Fibroblast of skin of back (primary cell): ENCODE results near the gene DPY19L2.
"Not testable (repeated sequence)": the region's sequence is repeated elsewhere in the genome, so short reads cannot be mapped to it uniquely, and the experiment has no call there.

Source experiments
- DNase-seq: peaks from one replicate; pipeline ENCODE4 v3.0.0-alpha.2; 2013

The DPY19L2 gene

DNA sequence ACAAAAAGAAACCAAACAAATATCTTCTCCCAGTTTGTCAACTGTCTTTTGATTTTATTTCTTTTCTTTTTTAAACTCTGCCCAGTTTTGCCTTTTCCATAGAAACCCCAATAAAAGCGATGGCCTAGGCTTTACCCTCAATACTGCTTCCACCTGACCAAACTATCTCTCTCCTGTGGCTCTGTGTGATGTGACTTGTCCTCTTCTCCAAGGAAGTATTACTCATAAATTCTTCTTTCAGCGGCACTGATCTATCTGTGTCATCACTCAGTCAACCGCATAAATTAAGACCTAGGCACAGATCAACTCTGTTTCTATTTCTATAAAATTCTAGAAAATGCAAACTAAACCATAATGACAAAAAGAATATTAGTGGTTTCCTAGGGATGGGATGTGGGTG, 9.8 kb downstream of the DPY19L2 start:
- DNase-seq = not testable (repeated sequence)

DNA sequence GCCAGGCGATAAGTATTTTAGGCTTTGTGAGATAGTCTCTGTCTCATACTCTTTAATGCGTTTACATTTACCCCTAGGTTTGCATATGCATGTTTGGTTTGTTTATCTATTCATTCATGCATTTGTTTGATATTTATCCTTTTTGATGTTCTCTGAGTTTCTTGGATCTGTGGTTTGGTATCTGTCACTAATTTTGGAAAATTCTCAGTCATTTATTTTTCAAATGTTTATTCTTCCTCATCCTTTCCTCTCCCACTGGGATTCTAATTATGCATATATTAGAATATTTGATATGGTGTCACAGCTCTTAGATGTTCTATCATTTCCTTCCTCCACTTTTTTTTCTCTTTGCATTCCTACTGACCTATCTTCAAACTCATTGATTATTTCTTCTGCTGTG, 11.9 kb downstream of the DPY19L2 start:
- DNase-seq = not testable (repeated sequence)

DNA sequence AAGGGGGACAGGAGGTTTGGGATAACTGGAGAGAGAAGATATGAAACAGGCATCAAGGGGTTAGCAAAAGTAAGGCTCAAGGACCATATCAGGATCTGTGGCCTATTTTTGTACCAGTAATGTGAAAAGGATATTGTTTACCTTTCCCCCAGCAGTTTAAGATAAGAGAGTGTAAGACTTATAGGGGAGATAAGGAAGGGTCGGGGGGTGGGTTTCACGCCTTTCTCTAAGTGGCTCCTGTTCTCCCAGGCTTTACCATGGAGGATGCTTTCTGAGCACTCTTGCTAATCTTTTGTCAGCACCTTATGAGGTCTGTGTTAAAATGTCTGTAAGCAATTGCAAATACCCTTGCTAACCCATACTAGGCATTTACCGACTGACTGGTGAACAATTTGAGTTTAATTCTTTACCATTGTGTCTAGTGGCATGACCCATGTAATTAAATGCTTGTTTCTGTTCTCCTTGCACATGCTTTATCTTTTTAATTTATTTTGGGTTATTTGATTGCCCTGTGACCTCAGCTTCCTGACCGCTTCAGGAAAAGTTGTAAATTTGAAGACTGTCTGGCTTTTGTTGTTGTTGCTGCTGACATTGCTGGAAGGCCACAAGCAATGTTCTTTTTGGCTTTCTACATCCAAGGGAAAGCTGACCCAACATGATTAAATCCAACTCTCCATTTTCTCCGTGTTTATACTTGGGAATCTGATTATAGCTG, 12.6 kb downstream of the DPY19L2 start:
- DNase-seq = not testable (repeated sequence)

- not testable (repeated sequence) for DNase-seq
Observed at GRCh38 chr12:63654481-63654880, 13.8 kb downstream of the DPY19L2 start.

DNA sequence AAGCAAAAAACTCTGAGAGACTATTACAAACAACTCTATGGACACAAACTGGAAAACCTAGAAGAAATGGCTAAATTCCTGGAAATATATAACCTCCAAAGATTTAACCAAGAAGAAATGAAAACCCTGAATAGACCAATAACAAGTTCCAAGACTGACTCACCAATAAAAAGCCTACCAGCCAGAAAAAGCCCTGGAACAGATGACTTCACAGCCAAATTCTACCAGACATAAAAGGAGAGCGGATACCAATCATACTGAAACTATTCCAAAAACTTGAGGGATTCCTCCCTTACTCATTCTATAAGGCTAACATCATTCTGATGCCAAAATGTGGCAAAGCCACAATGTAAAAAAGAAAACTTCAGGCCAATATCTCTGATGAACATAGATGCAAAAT, 18.8 kb downstream of the DPY19L2 start:
- peak; percentile 92 for DNase-seq

- DNase-seq = peak; percentile 7
Observed at GRCh38 chr12:63643381-63644140, 24.7 kb downstream of the DPY19L2 start.

GRCh38 chr12:63624258-63624657, 44.0 kb downstream of the DPY19L2 start:
- DNase-seq = not testable (repeated sequence)

- not testable (repeated sequence) for DNase-seq
Observed at GRCh38 chr12:63615544-63615943, 52.7 kb downstream of the DPY19L2 start.

- DNase-seq = not testable (repeated sequence)
Observed at GRCh38 chr12:63611285-63611684, 57.0 kb downstream of the DPY19L2 start.

- not testable (repeated sequence) for DNase-seq
Observed at GRCh38 chr12:63609281-63609680, 59.0 kb downstream of the DPY19L2 start.

DNA sequence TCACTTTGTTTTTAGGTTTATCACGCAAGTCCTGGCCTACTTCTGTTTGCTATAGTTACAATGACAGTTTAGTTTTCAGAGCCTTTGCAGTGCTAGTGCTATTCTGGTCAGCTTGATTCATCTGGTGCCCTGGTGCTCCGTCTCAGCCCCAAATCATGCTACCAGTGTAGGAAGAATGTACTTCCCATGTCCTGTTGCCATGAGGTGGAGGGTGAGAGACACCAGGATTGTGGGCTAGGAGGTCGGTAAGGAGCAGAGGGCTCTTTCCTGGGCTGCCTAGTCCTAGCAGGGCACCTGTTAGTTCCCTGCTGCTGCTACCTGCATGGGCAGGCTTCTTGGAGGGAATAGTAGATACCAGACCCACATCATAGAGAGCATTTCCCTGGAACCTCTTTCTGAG, 63.3 kb downstream of the DPY19L2 start:
- not testable (repeated sequence) for DNase-seq

GRCh38 chr12:63594828-63595227, 73.5 kb downstream of the DPY19L2 start:
- not testable (repeated sequence) for DNase-seq

GRCh38 chr12:63584426-63584825, 83.9 kb downstream of the DPY19L2 start:
- peak; percentile 1 for DNase-seq

GRCh38 chr12:63583289-63583688, 85.0 kb downstream of the DPY19L2 start:
- not testable (repeated sequence) for DNase-seq

DNA sequence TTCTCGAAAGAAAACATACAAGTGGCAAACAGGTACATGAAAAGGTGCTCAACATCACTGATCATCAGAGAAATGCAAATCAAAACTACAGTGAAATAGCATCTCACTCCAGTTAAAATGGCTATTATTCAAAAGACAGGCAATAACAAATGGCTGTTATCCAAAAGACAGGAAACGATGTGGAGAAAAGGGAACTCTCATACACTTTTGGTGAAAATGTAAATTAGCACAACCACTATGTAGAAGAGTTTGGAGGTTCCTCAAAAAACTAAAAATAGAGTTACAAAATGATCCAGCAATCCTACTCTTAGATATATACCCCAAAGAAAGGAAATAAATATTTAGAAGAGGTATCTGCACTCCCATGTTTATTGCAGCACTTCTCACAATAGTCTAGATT, 90.7 kb downstream of the DPY19L2 start:
- not testable (repeated sequence) for DNase-seq

DNA sequence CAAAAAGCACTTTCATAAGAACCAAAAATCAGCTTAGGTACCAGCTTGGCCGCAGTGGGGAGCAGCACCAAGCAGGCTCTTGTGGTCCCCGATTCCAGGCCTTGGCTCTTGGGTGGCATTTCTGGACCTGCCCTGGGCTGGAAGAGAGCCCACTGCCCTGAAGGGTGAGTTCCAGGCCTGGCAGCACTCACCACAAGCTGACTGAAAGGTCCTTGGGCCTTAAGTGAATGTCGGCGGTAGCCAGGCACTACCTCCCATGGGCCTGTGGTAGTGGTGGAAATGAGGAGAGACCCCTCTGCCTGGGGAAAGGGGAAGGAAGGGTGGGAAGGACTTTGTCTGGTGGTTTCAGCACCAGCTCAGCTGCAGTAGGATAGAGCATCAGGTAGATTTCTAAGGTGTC, 96.3 kb downstream of the DPY19L2 start:
- not testable (repeated sequence) for DNase-seq

DNA sequence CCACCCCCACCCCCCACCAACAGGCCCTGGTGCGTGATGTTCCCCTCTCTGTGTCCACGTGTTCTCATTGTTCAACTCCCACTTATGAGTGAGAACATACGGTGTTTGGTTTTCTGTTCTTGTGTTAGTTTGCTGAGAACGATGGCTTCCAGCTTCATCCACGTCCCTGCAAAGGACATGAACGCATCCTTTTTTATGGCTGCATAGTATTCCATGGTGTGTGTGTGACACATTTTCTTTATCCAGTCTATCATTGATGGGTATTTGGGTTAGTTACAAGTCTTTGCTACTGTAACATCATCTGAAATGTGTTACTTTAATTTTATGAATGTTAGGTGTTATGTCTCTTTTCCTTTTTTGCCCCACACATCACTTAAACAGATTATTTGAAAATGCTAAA, 109.8 kb downstream of the DPY19L2 start:
- DNase-seq = not testable (repeated sequence)

- not testable (repeated sequence) for DNase-seq
Observed at GRCh38 chr12:63551397-63551796, 116.9 kb downstream of the DPY19L2 start.

- DNase-seq = not testable (repeated sequence)
Observed at GRCh38 chr12:63549034-63549433, 119.3 kb downstream of the DPY19L2 start.

- not testable (repeated sequence) for DNase-seq
Observed at GRCh38 chr12:63545298-63545916, 122.9 kb downstream of the DPY19L2 start.

DNA sequence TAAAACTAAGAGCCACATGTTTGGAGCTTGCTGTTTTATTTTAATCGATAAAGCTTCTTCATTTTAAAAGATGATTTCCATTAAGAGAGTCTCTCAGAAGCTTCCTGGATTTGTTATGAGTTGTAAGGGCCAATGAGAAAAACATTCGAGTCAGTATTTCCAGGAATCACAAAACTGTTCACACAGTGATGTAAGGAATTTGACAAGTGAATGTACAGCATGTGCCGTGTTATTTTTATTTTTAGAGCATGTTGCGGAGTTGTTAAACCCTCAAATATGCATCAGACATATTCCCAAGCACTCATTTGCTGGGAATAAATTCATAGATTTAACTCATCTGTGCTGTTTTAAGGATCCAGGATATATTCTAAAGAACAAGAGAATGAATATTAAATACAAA, 129.6 kb downstream of the DPY19L2 start:
- DNase-seq = not testable (repeated sequence)

GRCh38 chr12:63537838-63538237, 130.5 kb downstream of the DPY19L2 start:
- DNase-seq = not testable (repeated sequence)

DNA sequence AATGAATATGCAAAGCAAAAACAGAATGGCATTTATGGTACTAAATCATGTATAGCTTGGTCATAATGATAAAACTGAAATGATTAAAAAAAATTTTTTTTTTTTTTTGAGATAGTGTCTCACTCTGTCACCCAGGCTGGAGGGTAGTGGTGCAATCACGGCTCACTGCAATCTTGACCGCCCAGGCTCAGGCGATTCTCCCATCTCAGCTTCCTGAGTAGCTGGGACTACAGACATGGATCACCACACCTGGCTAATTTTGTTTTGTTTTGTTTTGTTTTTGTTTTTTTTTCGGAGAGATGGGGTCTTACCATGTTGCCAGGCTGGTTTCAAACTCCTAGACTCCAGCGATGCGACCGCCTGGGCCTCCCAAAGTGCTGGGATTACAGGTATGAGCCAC, 138.7 kb downstream of the DPY19L2 start:
- not testable (repeated sequence) for DNase-seq
